HG03060 (cell line): ENCODE results near the gene ATF7IP.
A peak's percentile ranks its signal among the peaks of the same experiment; 100 is the strongest.
"Not testable (repeated sequence)": the region's sequence is repeated elsewhere in the genome, so short reads cannot be mapped to it uniquely, and the experiment has no call there.

ENCODE experiments used
- ATAC-seq: cut with Tn5 transposase; IDR thresholded peaks from one replicate; pipeline ENCODE4 v1.9.1; 2021; ENCODE audit warnings: low read depth, moderate number of reproducible peaks; ENCODE audit not compliant: unreplicated experiment

ATF7IP gene, protein sequence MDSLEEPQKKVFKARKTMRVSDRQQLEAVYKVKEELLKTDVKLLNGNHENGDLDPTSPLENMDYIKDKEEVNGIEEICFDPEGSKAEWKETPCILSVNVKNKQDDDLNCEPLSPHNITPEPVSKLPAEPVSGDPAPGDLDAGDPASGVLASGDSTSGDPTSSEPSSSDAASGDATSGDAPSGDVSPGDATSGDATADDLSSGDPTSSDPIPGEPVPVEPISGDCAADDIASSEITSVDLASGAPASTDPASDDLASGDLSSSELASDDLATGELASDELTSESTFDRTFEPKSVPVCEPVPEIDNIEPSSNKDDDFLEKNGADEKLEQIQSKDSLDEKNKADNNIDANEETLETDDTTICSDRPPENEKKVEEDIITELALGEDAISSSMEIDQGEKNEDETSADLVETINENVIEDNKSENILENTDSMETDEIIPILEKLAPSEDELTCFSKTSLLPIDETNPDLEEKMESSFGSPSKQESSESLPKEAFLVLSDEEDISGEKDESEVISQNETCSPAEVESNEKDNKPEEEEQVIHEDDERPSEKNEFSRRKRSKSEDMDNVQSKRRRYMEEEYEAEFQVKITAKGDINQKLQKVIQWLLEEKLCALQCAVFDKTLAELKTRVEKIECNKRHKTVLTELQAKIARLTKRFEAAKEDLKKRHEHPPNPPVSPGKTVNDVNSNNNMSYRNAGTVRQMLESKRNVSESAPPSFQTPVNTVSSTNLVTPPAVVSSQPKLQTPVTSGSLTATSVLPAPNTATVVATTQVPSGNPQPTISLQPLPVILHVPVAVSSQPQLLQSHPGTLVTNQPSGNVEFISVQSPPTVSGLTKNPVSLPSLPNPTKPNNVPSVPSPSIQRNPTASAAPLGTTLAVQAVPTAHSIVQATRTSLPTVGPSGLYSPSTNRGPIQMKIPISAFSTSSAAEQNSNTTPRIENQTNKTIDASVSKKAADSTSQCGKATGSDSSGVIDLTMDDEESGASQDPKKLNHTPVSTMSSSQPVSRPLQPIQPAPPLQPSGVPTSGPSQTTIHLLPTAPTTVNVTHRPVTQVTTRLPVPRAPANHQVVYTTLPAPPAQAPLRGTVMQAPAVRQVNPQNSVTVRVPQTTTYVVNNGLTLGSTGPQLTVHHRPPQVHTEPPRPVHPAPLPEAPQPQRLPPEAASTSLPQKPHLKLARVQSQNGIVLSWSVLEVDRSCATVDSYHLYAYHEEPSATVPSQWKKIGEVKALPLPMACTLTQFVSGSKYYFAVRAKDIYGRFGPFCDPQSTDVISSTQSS

DNA sequence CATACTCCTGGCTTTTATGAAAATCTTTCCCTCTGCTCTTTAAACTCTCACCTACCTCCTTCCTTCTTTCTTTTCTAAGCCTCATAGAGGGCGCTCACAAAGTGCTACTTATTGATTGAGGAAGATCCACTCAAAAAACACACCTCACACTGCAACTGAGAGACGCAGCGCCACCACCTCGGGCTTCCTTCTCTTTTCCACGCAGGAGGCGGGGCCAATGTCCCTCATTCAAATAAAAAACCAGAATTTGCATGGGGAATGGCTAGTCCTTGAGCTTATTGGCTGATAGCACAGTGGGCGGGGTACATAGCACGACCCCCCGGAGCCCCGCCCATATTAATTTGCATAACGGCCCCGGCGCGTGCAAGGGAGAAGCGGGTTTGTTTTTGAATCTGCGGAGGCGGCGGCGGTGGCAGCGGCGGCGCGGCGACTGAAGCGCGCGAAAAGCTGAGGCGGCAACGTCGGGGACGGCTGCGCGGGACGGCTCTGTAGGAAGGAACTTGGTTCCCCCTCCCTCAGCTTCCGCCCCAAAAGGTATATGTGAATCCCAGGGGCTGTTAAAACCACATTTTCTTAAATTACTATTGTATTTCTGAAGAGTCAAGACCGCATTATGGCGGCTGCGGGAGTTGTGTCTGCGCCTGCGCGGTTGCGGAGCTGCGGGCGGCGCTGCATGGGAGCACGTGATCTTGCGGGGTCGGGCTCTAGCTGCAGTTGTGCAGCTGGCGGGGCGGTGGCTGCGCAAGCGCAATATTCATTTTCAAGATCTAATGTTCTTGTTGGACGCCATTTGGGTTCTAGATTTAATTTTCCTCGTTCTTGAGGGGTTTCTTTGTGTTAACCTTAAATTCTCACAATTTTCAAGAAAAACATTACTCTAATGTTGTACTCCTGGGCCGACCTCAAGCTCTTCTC lies at the start of gene ATF7IP:
Gene ATF7IP (plus strand): TSS at position 389 of the 915 bp plus-strand sequence. CDS start 58,234 bp downstream, outside the sequence.
- peak; percentile 44 for ATAC-seq

DNA sequence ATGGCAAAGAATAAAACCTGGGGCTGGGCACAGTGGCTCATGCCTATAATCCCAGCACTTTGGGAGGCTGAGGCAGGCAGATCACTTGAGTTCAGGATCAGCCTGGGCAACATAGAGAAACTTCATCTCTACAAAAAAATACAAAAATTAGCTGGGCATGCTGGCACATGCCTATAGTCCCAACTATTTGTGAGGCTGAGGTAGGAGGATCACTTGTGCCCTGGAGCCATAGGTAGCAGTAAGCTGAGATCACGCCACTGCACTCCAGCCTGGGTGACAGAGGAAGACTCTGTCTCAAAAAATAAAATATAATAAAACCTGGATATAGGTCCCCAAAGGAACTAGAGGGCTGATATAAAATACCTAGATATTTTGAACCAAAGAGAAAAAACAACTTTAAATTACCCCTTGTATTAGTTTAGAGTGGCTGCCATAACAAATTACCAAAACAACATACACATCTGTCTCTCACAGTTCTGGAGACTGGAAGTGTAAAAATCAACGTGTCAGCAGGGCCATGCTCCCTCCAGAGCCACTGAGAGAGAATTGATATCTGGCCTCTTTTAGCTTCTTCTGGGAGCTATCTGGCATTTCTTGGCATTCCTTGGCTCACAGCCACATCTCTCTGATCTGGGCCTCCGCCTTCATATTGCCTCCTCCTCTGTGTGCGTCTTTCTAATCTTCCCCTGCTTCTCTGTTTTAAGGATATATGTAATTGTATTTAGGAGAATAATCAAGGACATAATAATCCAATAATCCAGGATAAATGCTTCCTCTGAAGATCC lies 47.9 kb upstream of the ATF7IP start:
- ATAC-seq: no peak

DNA sequence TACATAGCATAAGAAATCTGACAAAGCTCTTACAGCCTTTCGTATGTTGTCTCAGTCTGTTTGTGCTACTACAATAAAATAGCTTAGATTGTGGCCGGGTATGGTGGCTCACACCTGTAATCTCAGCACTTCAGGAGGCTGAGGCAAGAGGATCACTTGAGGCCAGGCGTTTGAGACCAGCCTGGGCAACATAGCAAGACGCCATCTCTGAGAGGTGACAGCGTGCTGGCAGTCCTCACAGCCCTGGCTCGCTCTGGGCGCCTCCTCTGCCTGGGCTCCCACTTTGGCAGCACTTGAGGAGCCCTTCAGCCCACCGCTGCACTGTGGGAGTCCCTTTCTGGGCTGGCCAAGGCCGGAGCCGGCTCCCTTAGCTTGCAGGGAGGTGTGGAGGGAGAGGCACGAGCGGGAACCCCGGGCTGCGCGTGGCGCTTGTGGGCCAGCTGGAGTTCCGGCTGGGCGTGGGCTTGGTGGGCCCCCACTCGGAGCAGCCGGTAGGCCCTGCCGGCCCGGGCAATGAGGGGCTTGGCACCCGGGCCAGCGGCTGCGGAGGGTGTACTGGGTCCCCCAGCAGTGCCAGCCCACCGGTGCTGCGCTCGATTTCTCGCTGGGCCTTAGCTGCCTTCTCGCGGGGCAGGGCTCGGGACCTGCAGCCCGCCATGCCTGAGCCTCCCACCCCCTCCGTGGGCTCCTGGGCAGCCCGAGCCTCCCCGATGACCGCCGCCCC lies 45.6 kb upstream of the ATF7IP start:
- not testable (repeated sequence) for ATAC-seq

DNA sequence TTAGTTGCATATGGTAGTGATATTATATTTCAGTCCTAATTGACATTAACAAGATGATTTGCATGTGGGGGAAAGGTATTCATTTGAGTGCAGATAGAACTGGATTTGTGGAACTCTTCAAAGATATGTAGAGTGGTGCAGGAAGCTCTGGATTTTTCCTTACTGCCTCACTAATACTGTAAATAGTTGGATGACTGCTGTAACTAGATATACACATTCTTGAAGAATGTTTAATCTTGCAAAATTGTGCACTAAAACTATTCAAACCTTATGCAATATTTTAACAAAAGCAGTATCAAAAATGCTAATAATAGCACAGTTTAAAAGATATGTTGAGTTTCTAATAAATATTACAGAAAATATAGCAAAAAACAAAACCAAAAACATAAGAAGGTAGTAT lies 43.1 kb upstream of the ATF7IP start:
- ATAC-seq: no peak

DNA sequence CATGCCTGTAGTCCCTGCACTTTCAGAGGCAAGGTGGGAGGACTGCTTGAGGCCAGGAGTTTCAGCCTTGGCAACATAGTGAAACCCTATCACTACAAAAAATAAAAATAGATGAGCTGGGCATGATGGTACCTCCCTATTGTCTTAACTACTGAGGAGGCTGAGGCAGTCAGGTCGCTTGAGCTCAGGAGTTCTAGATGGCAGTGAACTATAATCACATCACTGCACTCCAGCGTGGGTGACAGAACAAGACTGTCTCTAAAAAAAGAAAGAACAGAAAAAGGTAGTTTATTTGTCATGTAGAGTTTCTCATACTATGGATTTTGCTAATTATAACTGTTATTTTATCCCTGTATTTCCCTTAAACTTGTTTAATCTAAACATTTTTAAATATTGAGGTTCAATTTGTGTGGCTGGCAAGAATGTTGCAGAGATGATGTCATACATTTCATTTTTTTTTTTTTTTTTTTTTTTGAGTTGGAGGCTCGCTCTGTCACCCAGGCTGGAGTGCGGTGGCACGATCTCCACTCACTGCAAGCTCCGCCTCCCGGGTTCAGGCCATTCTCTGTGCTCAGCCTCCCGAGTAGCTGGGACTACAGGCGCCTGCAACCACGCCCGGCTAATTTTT lies 39.7 kb upstream of the ATF7IP start:
- no peak for ATAC-seq

DNA sequence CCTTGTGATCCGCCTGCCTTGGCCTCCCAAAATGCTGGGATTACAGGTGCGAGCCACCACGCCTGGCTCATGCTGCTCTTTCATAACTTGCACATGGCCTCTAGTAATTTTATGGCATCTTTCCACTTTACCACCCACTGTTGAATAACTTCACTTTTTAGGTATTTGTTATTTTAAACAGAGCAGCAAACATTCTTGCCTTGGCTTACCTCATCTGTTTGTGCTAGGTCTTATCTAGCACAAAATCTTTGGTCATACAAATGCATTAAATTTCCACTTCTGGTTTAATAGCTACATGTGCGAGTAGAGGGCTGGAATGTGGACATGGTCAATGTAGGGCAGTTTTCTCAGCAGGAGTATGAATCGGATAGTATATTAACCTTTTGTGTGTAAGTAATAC lies 38.8 kb upstream of the ATF7IP start:
- no peak for ATAC-seq

DNA sequence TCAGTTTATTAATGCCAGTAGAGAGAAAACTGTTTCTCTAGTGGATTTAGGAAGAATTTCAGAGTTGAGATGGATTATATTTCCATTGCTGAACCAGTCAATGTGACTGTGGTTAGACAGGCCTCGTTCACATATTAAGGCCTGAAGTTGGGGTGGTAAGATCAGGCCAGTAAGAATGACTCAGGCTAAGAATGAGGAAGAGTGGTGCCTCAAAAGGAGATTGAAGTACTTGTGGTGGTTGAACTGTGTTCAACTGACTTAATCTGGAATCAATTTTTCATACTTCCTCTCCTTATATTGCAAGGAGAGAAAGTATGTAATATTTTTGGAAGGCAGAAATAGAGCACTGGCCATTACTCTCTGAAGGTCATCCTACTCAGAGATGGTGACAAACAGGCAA lies 37.8 kb upstream of the ATF7IP start:
- no peak for ATAC-seq

DNA sequence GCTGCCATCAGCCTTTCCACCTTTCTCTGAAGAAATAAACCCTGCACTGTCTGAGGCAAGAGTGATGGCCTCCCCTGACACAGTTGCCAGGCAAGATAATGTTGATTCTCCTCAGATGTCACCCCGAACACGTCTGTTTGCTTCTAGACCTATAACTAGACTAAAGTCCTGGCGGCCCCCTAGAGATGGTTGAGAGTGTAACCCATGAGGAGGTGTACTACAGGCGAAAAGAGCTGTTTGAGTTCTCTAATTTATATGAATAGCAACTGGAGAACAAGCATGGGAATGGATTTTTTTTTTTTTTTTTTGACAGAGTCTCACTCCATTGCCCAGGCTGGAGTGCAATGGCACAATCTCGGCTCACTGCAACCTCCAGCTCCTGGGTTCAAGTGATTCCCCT lies 33.0 kb upstream of the ATF7IP start:
- ATAC-seq: no peak

DNA sequence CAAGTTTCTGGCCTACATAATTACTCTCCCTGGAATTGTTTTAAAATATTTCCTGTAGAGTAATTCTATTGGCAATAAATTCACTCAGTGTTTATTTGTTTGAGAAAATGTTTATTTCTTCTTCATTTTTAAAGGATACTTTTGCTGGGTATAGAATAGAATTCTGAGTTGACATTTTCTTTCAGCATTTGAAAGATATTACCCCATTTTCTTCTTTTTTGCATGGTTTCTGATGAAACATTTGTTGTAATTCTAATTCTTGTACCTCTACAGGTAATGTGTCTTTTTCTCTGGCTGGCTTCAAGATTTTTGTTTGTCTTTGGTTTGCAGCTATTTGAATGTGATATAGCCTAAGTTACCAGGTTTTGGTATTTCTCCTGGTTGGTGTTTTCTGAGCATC lies 25.1 kb upstream of the ATF7IP start:
- no peak for ATAC-seq

DNA sequence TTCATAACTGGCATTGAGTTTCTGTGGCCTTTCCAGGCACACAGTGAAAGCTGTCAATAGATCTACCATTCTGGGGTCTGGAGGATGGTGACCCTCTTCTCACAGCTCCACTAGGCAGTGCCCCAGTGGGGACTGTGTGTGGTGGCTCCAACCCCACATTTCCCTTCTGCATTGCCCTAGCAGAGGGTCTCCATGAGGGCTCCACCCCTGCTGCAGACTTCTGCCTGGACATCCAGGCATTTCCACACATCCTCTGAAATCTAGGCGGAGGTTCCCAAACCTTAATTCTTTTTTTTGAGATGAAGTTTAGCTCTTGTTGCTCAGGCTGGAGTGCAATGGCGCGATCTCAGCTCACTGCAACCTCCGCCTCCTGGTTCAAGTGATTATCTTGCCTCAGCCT lies 14.0 kb upstream of the ATF7IP start:
- ATAC-seq: not testable (repeated sequence)

DNA sequence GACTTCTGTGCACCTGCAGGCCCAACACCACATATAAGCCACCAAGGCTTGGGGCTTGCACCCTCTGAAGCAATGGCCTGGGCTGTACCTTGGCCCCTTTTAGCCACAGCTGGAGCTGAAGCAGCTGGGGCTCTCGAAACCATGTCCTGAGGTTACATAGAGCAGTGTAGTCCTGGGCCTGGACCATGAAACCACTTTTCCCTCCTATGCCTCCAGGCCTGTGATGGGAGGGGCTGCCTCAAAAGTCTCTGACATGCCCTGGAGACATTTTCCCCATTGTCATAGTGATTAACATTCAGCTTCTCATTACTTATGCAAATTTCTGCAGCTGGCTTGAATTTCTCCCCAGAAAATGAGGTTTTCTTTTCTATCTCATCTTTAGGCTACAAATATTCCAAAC lies 13.4 kb upstream of the ATF7IP start:
- ATAC-seq: not testable (repeated sequence)

DNA sequence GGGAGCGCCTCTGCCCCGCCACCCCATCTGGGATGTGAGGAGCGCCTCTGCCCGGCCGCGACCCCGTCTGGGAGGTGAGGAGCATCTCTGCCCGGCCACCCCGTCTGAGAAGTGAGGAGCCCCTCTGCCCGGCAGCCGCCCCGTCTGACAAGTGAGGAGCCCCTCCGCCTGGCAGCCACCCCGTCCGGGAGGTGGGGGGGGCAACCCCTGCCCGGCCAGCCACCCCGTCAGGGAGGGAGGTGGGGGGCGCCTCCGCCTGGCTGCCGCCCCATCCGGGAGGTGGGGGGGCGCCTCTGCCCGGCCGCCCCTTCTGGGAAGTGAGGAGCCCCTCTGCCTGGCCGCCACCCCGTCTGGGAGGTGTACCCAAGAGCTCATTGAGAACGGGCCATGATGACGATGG lies 10.8 kb upstream of the ATF7IP start:
- not testable (repeated sequence) for ATAC-seq

DNA sequence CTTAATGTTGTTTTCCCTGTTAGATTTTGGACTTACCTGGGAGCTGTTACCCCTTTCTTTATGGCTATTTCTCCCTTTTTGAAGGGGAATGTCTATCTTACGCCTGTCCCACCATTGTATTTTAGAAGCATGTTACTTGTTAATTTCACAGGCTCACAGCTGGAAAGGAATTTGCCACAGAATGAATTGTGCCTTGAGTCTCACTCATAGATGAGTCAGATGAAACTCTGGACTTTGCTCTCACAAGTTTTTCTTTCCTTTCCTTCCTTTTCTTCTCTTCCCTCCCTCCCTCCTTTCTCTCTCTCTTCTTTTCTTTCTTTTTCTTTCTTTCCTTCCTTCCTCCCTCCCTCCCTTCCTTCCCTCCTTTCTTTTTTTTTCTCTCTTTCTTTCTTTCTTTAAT lies 9.3 kb upstream of the ATF7IP start:
- no peak for ATAC-seq

DNA sequence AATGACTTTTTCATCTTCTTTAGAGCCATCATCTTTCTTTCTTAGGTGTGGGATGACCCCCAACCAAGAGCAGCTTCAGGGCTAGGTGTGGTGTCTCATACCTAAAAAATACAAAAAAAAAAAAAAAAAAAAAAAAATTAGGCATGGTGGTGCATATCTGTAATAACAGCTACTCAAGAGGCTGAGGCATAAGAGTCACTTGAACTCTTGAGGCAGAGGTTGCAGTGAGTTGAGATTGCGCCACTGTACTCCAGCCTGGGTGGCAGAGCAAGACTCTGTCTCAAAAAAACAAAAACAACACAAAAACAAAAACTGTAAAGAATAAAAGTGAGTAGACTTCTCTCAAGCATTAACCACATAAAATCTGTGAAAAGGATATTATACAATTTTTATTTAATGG lies 8.0 kb upstream of the ATF7IP start:
- no peak for ATAC-seq

DNA sequence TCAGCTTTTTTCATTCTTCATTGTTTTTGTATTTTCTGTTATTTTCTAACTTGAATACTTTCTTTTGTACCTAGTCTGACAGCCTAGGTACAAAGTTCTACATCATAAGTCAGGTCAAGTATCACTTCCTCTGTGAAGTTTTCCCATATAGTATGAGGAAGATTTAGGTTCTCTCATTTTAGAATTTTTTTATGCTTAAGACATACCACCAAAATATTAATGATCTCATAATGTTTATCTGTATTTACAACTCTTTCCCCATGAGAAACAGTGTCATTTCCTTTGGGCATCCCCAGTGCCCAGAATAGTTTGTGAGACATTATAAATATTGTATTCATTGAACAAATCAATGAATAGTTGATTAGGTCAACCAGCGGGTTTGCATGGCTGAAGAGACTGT lies 3.1 kb upstream of the ATF7IP start:
- peak; percentile 35 for ATAC-seq

DNA sequence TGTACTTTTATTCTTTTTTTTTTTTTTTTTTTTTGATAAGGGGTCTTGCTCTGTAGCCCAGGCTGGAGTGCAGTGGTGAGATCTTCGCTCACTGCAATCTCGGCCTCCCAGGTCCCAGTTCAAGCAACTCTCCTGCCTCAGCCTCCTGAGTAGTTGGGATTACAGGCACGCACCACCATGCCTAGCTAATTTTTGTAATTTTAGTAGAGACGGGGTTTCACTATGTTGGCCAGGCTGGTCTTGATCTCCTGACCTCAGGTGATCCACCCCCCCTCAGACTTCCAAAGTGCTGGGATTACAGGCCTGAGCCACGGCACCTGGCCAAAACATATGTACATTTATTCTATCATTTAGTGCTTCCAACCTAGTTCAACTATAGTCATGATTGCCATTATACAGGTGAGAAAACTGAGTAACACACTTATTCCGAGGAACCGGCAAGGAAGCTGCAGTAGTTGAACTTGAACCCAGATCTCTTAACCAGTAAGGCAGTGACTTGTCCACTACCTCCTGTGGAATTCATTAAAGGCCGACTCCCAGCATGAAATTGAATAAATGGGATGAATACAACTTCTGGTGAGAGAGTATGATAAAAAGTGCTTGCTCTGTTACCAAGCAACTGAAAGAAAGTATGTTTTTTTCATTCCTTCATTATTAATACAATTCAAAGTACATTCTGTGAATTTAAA lies 755 bp upstream of the ATF7IP start:
- ATAC-seq: no peak
